Brain pericyte (primary cell): ENCODE data around the gene AKNA.

Experiments
- DNase-seq: peaks from one replicate; pipeline ENCODE4 v3.0.0-alpha.2; 2012; ENCODE audit warnings: low read depth, low spot score

Gene AKNA

GRCh38 chr9:114417511-114417910 is 29.7 kb upstream of the AKNA start:
- no peak for DNase-seq

- DNase-seq, result no peak
Observed at GRCh38 chr9:114416906-114417305, 29.1 kb upstream of the AKNA start.

DNA sequence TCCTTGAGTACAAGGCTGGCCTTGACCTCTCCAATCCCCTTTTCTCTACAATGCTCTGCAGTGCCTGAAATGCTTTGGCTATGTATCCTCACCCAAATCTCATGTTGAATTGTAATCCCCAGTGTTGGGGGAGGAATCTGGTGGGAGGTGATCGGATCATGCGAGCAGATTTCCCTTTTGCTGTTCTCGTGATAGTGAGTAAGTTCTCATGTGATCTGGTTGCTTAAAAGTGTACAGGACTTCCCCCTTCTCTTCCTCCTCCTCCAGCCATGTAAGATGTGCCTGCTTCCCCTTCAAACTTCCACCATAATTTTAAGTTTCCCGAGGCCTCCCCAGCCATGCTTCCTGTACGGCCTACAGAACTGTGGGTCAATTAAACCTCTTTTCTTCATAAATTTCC is 28.5 kb upstream of the AKNA start:
- DNase-seq, result no peak

GRCh38 chr9:114414346-114414745 is 26.6 kb upstream of the AKNA start:
- no peak for DNase-seq

- peak; percentile 76 for DNase-seq
Observed at GRCh38 chr9:114413861-114414301, 26.1 kb upstream of the AKNA start.

DNA sequence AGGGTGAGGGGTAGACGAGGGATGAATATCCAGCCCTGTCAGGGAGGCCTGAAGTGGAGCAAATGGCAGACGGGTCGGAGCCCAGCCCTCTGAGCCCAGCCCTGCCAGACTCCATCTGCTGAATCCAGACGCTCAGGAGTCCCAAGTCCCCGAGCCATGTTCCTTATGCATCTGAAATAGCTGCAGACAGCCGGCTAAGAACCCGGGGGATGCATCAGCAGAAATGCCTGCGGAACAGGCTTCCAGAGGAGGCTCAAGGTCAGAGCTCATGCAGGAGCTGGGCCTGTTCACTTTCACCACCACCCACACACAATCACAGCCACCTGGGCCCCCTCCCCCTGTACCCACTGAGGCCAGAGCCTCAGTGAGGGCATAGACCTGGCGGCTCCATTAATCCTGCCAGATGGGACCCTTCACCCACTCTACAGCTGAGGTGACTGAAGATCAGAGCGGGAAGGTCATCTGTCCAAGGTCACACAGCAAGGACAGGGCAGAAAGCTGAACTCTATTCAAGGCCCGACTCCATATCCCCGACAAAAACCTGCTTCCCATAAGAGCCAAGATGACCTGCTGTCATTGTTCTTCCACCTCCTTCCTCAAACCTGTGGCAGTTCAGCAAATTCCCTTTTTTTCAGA is 24.4 kb upstream of the AKNA start:
- DNase-seq, result no peak

DNA sequence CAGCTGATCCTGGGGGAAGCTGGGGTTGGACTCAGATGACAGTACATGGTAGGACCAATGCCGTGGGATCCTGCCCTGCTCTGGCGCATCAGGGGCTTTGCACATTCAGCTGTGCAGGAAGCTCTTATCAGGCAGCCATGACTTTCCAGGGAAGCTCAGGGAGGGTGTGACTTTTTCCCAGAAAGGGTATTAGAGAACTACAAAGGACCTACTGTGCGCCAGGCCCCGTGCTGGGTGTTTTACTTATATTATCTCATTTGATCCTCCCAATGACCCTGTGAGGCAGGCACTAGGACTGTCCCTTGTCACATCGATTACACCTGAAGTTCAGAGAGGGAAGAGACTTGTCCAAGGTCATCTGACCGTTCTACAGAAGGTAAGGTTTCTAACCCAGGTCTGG is 23.7 kb upstream of the AKNA start:
- DNase-seq, result no peak

GRCh38 chr9:114410910-114411309 is 23.1 kb upstream of the AKNA start:
- DNase-seq, result no peak

DNA sequence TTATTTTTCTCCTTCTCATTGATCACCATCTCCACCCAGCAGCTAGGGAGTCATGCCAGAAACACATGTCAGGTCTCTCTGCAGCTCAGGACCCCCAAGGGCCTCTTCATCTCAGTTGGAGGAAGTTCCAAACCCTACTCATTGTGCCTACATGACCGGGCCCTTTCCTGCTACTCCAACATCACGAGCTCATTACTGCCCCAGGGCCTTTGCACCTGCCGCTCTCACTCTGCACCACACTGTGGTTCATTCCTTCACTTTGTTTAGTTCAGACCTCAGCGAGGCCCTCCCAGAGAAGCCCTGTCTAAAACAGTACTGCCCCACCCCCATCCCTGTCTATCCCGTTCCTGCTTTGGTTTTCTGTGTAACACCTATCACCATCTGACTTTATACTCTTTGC is 22.1 kb upstream of the AKNA start:
- no peak for DNase-seq

GRCh38 chr9:114409103-114409780 is 21.5 kb upstream of the AKNA start:
- DNase-seq, result no peak

- no peak for DNase-seq
Observed at GRCh38 chr9:114408645-114409044, 20.9 kb upstream of the AKNA start.

GRCh38 chr9:114407889-114408288 is 20.1 kb upstream of the AKNA start:
- no peak for DNase-seq

- DNase-seq, result no peak
Observed at GRCh38 chr9:114406441-114406840, 18.7 kb upstream of the AKNA start.

DNA sequence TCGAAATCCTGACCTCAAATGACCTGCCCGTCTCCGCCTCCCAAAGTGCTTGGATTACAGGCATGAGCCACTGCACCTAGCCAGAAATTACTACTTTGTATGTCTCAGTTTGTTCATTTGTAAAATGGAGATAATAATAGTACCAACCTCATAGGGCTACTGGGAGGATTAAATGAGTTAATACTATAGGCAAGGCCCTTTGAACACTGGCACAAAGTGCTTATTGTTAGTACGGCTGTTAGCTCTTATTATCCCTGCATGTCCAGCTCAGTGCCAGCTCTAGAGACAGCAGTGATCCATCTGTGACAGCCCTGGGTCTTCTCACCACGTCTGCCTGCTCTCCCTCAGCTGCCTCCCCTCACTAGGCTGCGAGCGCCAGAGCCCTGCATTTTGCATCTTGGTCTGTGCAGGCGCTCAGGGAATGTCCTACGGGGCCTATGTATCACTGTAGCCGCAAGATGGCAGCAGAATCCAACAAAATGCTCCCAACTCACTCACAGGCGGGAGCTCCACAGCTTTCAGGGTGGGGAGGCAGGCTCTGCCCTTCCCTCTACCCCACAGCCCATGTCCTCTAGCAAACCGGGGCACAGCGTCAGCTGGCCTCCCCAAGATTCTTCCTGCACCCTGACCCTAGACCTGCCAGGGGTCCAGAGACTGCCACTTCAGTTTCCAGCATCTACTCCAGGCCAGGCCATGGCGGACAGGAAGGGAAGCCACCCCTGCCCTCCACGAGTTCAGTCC is 17.7 kb upstream of the AKNA start:
- DNase-seq, result no peak

DNA sequence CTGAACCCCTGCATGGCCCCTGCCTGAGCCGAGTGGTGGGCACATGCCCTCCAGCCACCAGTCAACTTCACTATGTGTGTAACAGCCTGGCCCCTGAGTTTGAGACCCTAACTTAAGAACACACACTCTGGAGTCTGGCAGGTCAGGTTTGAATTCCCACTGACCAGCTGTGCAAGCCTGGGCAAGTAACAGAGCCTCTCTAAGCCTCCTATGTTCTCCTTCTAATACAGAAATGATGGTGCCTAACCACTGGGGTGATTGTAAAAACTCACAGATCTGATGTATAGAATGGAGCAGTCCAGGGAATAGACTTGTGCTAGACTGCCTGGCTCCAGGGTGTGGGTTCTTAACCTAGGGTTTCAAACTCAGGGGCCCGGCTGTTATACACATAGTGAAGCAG is 16.7 kb upstream of the AKNA start:
- no peak for DNase-seq

- DNase-seq, result no peak
Observed at GRCh38 chr9:114403153-114403756, 15.5 kb upstream of the AKNA start.

GRCh38 chr9:114401344-114401743 is 13.6 kb upstream of the AKNA start:
- DNase-seq, result no peak

DNA sequence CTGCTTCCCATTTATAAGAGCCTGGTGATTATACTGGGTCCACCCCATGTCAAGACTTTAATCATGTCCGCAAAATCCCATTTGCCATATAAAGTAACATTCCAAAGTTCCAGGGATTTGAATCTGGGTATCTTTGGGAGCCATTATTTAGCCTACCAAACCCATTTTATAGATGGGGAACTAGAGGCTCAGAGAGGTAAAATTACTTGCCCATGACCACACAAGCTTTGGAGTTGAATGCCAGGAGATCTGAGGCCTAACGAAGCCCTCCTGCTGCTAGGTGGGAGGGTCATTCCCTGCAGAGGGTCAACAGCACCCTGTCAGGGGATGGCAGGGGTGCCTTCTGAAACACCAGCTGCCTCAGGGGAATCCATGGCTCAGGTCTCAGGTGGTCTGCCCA is 13.0 kb upstream of the AKNA start:
- DNase-seq, result no peak

DNA sequence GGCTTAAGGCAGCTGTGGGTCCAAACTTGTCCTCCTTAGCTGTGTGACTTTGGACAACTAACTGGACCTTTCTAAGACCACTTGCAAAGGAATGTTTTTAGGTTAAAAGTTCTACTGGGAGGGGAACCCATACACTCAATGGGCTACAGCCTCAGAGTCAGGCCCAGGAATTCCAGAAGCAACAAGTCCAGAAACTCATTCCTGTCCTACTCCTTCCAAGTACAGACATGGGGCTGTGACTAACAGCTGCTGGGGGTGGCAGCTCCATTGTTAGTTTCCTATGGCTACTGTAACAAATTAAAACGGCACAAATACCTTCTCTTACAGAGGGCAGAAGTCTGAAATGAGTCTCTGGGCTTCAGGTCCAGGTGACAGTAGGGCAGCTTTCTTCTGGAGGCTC is 12.4 kb upstream of the AKNA start:
- DNase-seq, result no peak

- no peak for DNase-seq
Observed at GRCh38 chr9:114399381-114399780, 11.6 kb upstream of the AKNA start.

- DNase-seq, result peak; percentile 46
Observed at GRCh38 chr9:114397848-114398605, 10.2 kb upstream of the AKNA start.
